ENCODE data around the gene EPHX1. TPM values are rescaled to one million over a fixed set of nuclear protein-coding genes. Genes with fewer than 3 reads are reported as not detected.

EPHX1 gene
- 29.0 TPM for total RNA-seq

DNA sequence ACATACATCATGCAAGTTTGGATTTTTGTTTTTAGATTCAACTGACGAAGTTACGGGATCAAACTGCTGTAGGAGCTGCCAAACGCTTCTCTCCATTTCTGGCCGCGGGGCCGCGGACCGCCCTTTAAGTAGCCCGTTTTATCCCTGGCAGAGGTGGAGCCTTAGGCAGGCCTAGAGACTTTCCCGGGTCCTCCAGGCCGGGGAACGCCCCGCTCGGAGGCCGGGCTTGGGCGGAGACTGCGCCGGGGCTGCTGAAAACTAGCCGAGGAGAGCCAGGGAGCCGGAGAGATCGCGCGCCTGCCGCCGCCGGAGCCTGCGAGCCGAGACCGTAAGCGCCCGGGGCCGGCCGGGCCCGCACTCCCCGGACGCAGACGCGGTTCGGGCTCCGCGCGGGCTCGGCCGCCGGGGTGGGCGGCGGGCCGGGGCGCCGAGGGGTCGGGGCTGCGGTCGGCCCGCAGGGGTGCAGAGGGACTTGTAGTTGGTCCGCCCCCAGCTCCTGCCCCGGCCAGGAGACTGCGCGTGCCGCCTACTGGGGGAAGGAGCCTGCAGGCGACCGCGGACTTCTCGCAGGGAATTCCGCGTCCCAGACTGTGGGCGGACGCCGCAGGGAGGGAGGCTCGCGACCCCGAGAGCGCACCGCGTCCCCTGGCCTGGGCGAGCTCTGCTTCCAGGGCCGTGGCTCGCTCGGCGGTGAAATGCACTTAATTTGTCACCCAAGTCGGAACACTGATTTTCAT, at the start of gene EPHX1:
TSS of gene EPHX1 (plus strand) at position 283 of the 737 bp plus-strand sequence. CDS start 18,606 bp downstream, outside the sequence.

DNA sequence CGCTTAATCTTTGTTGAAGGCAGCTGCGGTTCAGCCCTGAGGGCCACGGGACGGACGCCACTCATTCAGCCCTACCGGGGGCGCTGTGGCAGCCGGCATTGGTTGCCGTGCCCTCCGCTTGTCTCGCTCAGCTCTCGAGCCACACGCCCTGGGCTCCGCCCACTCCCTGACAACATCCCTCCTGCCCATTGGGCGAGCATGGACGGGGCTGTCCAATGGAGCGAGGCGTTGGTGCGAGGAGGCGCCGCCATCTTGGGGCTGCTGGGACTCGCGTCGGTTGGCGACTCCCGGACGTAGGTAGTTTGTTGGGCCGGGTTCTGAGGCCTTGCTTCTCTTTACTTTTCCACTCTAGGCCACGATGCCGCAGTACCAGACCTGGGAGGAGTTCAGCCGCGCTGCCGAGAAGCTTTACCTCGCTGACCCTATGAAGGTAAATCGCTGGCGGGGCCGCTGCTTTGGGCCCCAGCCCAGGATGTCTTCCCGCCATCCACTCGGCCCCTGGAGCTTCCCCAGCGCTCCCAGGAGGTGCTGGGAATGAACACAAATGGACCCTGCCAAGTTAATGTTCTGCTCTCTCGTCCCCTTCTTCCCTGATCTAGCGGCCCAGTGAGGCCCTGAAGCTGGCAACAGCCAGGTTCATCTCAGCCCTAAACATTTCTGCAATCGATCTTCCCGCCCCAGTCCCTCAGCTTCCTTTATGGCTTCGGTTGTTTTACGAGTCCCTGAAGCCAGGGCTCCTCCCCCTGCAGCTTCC, 32.2 kb upstream of the EPHX1 start, which contains the start of gene SRP9:
TSS of gene SRP9 (plus strand) at position 244 of the 754 bp plus-strand sequence. CDS start at position 359, 115 bp downstream.

DNA sequence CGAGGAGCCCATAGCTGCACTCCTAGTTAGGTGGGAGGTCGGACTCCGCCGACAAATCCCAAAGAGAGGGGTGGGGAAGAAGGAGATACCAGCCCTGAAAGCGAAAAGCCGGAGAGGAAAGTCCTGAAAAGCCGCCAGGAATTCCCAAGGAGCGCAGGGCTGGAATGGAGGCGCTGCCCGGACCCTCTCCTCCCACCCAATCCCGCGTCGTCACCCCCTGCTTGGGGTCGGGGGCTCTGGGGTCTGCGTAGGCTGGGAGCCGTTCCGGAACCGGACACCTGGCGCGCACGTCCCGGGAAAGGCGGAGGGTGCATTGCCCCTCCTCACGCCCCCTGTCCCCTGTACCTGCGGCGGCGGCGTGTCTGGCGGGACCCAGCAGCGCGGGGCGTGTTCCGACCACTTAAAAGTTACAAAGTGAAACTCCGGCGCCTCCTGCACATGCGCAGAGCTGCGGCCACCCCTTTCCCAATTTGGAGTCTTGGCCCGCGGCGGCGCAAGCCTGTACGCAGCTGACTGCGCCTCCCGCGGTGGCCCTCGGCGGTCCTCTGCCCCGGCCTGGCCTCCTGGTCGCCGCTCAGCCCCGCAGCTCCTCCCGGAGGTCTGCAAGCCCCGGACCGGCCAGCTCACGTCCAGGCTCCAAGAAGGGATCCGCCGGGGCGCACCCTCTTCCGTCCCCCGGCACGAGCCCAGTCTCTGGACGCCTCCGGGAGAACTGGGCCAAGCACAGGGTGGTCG, 72.2 kb downstream of the EPHX1 start, which contains the start of gene TMEM63A:
TSS of gene TMEM63A (minus strand) at position 422 of the 735 bp plus-strand sequence. CDS start 4,800 bp downstream, outside the sequence.

GRCh38 chr1:225888898-225889601, 79.1 kb downstream of the EPHX1 start, which contains the start of gene LEFTY1:
Gene LEFTY1, minus strand, starts transcription at chr1:225889146. Its CDS starts 80 bp downstream, at chr1:225889066.

Other genes with a start within 250 kb of the EPHX1 start
- 113 TPM for gene ENAH, start 157.0 kb upstream of the EPHX1 start, total RNA-seq
- gene SRP9, start 32.3 kb upstream of the EPHX1 start, total RNA-seq = 461 TPM
- 33.0 TPM for gene TMEM63A, start 72.3 kb downstream of the EPHX1 start, total RNA-seq
- 0.60 TPM for gene LEFTY1, start 79.0 kb downstream of the EPHX1 start, total RNA-seq
- gene PYCR2, start 114.1 kb downstream of the EPHX1 start, total RNA-seq = 36.1 TPM
- gene LEFTY2, start 131.1 kb downstream of the EPHX1 start, total RNA-seq = 4.2 TPM
- 43.3 TPM for gene SDE2, start 189.2 kb downstream of the EPHX1 start, total RNA-seq

Measured in camera-type eye (tissue), 1 donor.